Measurements from ENCODE around the gene MED29. TPM values are rescaled to one million over a fixed set of nuclear protein-coding genes. Genes with fewer than 3 reads are reported as not detected.
A peak's percentile ranks its signal among the peaks of the same experiment; 100 is the strongest.

MED29 gene
- total RNA-seq, 1 experiment from 2014 or later, result 32.0 TPM

DNA sequence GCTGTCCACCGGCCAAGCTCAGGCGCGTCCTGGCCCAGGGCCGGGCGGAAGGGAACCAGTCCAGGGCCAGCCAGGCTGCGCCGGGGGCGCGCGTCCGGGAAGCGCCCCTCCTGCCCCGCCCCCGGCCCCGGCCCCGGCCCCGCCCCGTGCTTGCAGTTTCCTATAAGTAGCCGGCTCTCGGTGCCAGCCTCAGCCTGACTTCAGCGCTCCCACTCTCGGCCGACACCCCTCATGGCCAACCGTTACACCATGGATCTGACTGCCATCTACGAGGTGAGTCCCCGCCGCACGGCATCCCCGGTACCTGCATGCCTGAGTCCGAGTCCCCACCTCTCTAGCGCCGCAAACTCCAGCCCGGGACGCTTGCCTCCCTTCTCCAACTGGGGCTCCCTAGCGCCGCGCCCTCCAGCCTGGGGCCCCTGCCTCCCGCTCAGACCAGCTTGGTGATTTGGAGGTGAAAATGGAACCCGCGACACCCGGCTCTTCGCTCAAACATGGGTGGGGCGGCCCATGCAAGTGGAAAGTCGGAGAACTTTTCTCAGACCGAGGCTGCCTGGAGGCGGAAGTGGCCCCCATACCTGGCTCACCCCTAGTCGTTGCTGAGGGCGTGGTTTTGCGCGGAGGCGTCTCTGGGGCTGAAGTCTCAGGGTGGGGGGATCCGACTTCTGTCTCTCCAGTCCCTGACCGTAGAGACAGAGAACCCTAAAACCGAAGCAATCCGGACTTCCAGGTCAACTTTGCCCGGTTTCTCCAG lies 15.7 kb downstream of the MED29 start, which contains the start of gene ZFP36 (continued):
- no peak for TF ChIP-seq FOSL1 (IDR thresholded peaks at IDR 0.05; ENCODE audit: low read depth)
- TF ChIP-seq, protein P1, sequence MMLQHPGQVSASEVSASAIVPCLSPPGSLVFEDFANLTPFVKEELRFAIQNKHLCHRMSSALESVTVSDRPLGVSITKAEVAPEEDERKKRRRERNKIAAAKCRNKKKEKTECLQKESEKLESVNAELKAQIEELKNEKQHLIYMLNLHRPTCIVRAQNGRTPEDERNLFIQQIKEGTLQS (IDR thresholded peaks at IDR 0.05), result no peak
- no peak for TF ChIP-seq JUND (IDR thresholded peaks at IDR 0.05)
- TF ChIP-seq CEBPB (IDR thresholded peaks at IDR 0.05; ENCODE audit: low read depth), result no peak
- no peak for TF ChIP-seq ZFX (IDR thresholded peaks at IDR 0.05)
- TF ChIP-seq EZH2 (IDR thresholded peaks at IDR 0.05), result no peak
- peak; percentile 99 for TF ChIP-seq POLR2A (IDR thresholded peaks at IDR 0.05; ENCODE audit: borderline replicate concordance, extremely low read depth, insufficient read depth, insufficient read length)

- Histone ChIP-seq H3K79me2 (ENCODE audit: insufficient read depth, low read length) (peaks cover 38% of the 10 kb centered on the region), H4K20me1 (ENCODE audit: insufficient read depth) (peaks cover 5% of the 10 kb centered on the region; the same call in 1 of the 2 replicates), H3K9me2 (ENCODE audit: insufficient read depth) (no peaks in the 10 kb centered on the region), H3K9ac (ENCODE audit: low read length) (peak overlapping the region; percentile 97), H3K9me3 (ENCODE audit: control insufficient read depth in 1 of 2, insufficient read depth in 1 of 2, low read depth in 1 of 2, low read length in 2 of 2) (no peaks in the 10 kb centered on the region), H3K4me3 (replicated peaks in 1 of 2; ENCODE audit: low read depth in 1 of 2, low read length in 2 of 2) (peak overlapping the region; percentile 90 to 98), H3K4me1 (ENCODE audit: control insufficient read depth in 1 of 2, insufficient read depth in 2 of 2, low read length in 2 of 2) (peaks cover 47 to 86% of the 10 kb centered on the region in 2 experiments), H3K4me2 (ENCODE audit: low read length) (peak overlapping the region; percentile 92), H3K27ac (ENCODE audit: low read depth, low read length) (peak overlapping the region; percentile 100), H3K27me3 (ENCODE audit: insufficient read depth, low read length) (no peaks in the 10 kb centered on the region), H2AFZ (ENCODE audit: low read depth, low read length, poor library complexity, severe bottlenecking) (no peak overlapping the region), H3K36me3 (ENCODE audit: control insufficient read depth in 1 of 2, insufficient read depth in 2 of 2, low read length in 2 of 2) (peaks cover 2 to 12% of the 10 kb centered on the region in 2 experiments; a peak in 1 of 4 replicates)
- CTCF ChIA-PET, result interaction anchor here (2.4 kb wide), 1 partner anchor 10 kb away, joined by 15 read pairs; no protein-coding TSS in a partner anchor
- POLR2A ChIA-PET, result interaction anchor here (2.5 to 4.1 kb wide), 3 partner anchors 9 to 28 kb away, joined by 17 to 57 read pairs (median 39); partner anchors contain the start of genes MED29, PAF1 and RPS16
- BruUV-seq (replicated peaks), result no TSS peak
- RAD21 ChIA-PET (ENCODE audit: low non-redundant PET in 1 of 2, low total read pairs in 2 of 2, uncharacterized antibody in 2 of 2, unreplicated experiment in 2 of 2), result interaction anchor here in 1 of 2 experiments (0.6 to 1.0 kb wide), 2 partner anchors 9 to 16 kb away, joined by 3 to 4 read pairs; partner anchors contain the start of gene MED29
- no peak for TF ChIP-seq SIN3A (IDR thresholded peaks at IDR 0.05; ENCODE audit: low read depth)
- DNase-seq (ENCODE audit: low read depth, low spot score) (no peak), ATAC-seq (no peak)
- intact Hi-C loops (cut with micrococcal nuclease), result no loop called here
Observed at GRCh38 chr19:39407410-39407659, 16.2 kb downstream of the MED29 start.
